Melanocyte of skin (primary cell): ENCODE measurements around the gene PTPRD. TPM values are rescaled to one million over a fixed set of nuclear protein-coding genes. Genes with fewer than 3 reads are reported as not detected.

ENCODE experiments used
- small RNA-seq, 2 donors: library from RNA; depleted of rRNA; stranded (forward); fragments of <200 nt; gene quantifications; one replicate each; pipeline ENCODE3, GENCODE V24; 2012
- total RNA-seq, 2 donors: library from RNA; depleted of rRNA; stranded (reverse); fragments of >200 nt; gene quantifications; 2 replicates each; pipeline ENCODE4 v1.2.3, GENCODE V29; 2012

PTPRD gene
- under 1 TPM in 1 of 2 donors, not detected in 1; under 0.01 TPM for total RNA-seq

DNA sequence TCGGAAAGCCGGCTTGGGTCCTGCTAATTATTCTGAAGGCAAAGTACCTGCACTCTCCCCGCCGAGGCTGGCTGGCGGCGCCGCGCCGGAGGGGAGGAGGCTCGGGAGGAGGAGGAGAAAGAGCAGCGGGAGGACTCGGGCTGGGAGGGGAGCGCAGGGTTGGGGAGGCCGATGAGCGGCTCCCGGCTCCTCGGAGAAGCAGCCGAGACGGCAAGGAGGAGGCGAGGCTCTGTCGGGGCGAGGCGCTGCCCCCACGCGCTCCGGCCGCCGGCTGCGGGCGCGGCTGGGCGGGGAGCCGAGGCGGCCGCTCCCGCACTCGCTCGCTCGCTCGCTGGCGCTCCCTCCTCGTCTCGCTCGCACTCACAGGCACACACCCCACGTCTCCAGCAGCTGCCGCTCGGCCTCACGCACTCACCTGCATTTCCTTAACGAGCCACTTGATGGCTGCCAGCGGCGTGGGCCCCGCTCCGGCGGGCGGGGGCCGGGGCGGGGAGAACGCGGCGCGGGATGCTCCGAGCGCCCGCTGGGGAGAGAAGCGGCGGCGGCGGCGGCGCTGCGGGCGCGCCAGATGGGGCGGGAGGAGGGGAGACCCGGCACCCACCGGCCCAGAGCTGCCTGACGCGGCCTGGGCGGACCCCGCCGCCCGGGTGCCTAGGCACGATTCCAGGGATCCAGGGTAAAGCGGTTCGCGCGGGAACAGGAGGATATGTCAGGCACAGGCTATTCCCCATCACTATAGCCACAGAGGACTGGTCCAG lies at the start of gene PTPRD:
Gene PTPRD (minus strand): TSS at position 362 of the 758 bp plus-strand sequence.

Small RNA genes within 50 kb of the gene (small RNA-seq; reads per million reads assigned to genes)
- 0 reads per million in 2 donors for gene AL135790.2
- gene RNU7-185P = 0 reads per million in 2 donors
